Measurements from ENCODE around the gene KCNK18. TPM values are rescaled to one million over a fixed set of nuclear protein-coding genes. Genes with fewer than 3 reads are reported as not detected.
"Not testable (repeated sequence)": the region's sequence is repeated elsewhere in the genome, so short reads cannot be mapped to it uniquely, and the experiment has no call there.

KCNK18 gene
- polyA plus RNA-seq, 5 donors = not detected

DNA sequence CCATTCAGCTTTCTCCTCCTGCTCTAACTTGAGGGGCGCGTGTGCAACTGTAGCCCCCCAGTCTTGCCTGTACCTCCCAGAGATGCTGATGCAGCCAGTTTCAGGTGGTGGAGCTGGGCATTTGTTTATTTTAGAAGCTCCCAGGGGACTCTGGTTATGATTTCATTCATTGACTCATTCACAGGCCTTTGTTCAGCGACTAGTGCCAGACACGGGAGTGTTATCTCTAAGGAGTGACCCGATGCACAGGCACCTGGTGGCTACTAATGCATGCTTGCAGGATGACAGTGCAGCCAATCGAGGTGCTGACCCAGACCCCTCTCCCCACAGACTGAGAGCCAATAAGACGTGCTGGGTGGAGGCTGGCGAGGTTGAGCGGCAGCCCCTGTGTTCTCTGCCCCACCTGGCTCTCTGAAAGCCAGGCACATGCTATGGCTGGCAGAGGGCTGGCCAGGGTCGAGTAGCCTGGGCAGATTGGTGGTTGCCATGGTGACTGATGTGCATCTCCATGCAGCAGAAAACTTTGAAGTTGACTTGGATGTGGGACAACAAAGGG lies 23.9 kb downstream of the KCNK18 start:
- DNase-seq = no peak

- no peak for DNase-seq
Observed at GRCh38 chr10:117222552-117222951, 25.3 kb downstream of the KCNK18 start.

DNA sequence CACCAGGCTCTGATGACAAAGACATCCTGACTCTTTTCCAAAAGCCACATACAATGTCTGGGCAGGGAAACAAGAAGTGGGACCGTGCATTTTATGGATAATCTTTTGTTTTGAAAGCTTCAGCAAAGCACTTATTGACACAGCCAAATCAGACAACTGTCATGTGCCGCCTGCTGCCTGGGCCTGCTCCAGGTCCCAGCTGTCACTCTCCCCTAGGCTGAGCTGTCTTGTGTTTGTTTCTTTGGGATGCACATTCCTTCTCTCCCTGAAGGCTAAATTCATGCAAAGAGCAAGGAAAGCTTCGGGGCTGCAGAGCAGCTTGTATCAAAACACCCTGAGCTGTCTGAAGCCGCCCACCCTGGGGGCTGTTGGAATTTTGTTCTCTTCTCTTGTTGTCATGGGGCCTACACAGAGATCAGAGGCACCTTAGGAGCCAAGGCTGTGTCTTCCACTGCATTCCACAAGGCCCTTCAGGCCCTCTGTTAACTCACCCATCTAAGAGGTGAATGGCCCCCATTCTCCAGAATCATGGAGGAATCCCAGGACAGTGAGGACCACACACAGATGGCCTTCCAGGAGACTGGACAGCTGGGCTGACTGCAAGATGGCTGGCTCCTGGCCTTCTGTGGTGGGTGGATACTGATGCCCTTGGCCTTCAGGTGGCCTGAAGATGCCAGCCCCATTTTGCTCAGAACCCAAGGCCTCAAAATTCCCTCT lies 25.8 kb downstream of the KCNK18 start:
- no peak for DNase-seq

- no peak for DNase-seq
Observed at GRCh38 chr10:117223693-117224430, 26.6 kb downstream of the KCNK18 start.

- DNase-seq = no peak
Observed at GRCh38 chr10:117224881-117225280, 27.6 kb downstream of the KCNK18 start.

DNA sequence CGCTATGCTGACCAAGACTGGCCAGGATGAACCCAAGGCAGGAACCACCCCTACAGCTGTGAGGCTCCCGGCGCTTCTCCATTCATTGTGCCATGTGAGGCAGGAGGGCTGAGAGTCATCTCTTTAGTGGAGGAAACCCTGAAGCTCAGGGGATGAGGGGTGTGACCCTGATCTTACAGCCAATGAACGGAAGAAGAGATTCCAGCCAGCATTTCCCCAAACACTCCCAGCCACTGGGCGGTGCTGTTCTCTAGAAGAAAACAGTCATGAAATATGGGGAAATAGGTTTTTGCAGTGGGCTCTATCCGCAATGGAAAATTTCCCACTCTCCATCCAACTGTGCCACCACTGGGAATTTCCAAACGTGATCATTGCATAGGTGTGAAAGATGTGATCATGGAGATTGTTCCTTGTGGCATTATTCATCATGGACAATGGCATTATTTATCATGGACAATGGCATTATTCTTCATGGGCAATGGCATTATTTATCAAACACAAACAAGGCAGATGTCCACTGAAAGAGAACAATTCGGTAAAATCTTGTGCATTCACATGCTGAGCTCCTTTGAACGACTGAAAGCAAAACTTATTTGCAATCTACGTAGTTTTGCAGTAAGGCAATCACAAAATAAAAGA lies 29.6 kb downstream of the KCNK18 start:
- DNase-seq = no peak

GRCh38 chr10:117228210-117228609 lies 30.9 kb downstream of the KCNK18 start:
- no peak for DNase-seq

DNA sequence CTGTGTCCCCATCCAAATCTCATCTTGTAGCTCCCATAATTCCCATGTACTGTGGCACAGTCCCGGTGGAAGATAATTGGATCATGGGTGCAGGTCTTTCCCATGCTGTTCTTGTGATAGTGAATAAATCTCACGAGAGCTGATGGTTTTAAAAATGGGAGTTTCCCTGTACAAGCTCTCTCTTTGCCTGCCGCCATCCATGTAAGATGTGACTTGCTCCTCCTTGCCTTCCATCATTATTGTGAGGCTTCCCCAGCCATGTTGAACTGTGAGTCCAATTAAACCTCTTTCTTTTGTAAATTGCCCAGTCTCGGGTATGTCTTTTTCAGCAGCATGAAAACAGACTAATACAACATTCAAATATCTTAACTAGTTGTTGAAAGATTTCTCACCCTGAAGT lies 32.8 kb downstream of the KCNK18 start:
- not testable (repeated sequence) for DNase-seq

GRCh38 chr10:117237401-117237991 lies 40.2 kb downstream of the KCNK18 start:
- DNase-seq = no peak

GRCh38 chr10:117239051-117239450 lies 41.8 kb downstream of the KCNK18 start:
- no peak for DNase-seq

DNA sequence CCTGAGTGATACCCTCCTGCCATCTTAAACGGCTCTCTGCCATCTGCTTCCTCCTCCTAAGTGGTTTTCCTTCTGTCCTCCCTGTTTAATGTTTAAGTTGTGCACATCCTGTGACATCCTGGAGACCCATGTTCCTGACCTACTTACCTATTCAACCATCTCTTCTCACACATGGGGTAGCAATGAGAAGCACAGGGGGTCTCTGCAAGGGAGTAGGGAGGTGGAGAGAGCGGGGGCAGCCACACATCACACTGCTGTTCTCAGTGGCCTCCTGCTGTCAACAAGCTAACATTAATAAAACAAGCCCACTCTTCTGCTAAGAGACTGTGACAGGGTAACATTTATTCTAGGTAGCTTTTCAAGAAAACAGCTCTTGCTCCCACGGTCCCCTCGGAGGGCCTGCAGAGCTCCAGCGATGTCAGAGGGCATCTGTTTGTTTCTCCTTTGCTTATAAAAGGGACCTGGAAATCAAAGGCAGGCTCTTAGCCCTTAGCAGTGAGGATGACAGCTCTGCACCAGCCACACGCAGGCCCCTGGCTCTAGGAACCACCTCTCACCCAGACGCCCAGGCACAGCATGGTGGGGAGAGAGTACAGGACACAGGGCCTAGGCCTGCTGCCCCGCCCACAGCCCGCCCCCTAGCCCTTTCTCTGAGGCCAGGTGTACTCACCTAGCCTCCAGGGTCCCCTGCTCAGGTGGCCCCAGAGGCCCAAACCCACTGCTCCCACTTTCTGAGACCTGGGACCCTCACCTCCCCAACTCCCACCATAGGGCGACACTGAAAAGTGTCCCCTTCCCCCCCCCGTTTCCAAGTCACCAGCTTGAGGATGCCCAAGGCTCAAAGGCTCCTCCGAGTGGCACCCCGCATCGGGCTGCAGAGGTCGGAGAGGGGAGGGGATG lies 42.7 kb downstream of the KCNK18 start:
- DNase-seq = no peak

DNA sequence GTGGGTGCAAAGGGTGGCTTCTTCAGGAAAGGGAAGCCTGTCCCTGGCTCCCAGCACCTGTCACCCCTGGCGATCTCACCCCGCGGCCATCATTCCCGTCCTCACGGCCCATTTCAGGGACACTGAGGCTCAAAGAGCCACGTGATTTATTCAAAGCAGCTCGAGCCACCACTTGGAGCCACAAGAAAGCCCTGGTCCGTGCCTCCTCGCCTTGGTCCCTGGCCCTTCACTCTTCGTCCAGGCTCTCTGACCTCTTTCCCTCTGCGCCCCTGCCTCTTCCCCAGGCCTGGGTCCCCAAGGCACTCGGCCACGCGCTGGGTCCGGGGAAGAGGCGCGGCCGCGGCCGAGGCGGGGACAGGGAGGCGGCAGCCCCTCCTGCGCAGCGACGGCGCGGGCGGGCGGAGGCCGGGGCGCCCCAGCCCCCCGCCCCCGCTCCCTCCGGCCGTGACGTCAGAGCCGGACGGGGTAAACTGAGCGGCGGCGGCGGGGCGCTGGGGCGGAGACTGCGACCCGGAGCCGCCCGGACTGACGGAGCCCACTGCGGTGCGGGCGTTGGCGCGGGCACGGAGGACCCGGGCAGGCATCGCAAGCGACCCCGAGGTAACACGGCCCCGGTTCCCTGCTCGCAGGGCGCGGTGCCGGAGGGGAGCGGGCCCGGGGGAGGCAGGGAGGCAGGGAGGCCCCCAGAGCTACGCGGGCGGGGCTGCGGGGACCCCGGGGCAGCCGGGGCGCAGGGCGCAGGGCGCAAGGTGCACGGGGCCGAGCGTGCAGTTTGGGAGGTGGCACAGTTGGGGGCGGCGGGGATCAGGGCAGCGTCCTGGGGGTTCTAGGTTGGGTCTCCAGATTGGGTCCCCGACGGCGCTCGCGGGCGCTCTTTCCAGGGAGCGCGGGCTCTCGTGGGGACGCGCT lies 43.6 kb downstream of the KCNK18 start, which contains the start of gene SLC18A2:
Gene SLC18A2 (plus strand): TSS at position 494 of the 909 bp plus-strand sequence. CDS start 580 bp downstream, outside the sequence.
- DNase-seq = no peak

DNA sequence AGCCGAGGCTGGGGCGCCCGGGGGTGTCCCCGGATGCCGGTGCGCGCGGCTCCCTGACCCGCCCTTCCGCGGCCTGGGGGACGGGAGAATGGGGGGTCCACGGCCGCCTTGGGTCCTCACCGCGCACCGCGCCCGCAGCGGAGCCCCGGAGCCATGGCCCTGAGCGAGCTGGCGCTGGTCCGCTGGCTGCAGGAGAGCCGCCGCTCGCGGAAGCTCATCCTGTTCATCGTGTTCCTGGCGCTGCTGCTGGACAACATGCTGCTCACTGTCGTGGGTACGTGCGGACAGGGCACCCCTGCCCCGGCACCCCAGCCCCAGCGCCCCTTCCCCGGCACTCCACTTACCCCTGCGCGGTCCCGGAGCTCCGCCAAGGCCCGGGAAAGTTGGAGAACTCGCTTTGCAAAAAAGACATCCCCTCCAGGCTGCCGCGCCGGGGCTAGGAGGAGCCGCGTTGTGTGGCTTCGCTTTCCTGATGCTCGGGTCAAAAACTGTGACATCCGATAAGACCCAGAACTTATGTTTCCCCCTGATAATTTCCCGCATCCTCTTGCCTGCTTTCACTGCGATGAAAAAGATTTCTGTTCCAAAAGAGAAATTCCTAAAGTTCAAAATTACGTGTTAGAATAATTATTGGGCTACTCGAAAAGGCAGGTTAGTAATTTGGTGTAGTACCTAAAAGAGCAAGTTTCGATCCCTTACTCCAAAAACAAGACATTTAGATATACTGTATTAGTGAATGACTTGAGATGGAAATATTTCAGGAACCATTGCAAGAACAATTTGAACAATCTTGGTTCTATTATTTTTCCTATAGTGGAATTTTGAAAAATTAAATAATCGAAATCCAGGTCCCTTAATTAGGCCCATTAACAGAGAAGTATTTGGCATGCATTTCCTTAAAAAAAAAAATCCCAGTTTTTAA lies 44.5 kb downstream of the KCNK18 start:
- no peak for DNase-seq

DNA sequence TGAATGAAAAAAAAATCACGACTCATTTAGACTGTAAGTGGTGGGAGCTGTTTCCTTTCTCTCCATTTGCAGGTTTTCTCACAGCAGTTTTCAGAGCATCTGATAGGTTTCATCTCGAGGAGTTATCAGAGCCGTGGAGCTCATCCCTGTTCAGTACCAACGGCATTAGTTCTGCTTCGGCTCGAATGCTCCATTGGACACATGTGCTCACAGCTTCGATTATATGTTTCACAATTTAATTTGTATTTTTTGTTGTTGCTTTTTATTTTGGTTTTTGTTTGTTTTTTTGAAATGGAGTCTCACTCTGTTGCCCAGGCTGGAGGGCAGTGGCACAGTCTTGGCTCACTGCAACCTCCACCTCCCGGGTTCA lies 45.2 kb downstream of the KCNK18 start:
- DNase-seq = no peak

- DNase-seq = no peak
Observed at GRCh38 chr10:117246997-117247671, 49.8 kb downstream of the KCNK18 start.

DNA sequence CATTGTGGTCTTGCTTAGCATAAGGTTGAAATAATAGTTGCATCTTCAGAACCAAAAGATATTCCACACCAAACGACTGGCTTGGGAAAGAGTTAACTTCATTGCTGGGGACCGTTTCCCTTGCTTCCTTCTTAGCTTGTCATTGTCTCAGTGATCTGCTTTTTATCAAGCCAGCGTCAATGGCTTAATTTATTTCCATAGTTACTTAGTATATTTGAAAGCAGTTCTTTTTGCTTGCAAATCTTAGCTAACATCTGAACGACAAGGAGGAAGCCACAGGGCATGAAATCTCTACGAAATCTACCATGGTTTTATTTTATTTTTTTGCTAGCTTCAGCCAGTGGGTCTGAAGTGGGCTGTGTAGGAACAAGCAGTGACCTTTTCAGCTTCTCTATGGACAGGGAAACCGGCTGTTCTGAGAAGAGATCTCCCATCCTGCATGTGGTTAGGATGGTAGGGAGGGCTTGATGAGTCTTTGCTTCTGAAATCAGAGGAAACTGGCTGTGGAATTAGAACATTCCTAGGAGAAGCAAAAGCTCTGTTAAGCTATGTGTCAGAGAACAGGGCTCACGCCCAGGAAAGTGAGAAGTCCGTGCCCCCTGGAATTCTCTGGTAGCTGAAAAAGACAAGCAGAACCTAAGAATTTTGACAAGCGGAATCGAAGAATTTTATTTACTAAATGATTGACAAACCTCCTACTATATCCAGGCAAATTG lies 51.6 kb downstream of the KCNK18 start:
- no peak for DNase-seq

DNA sequence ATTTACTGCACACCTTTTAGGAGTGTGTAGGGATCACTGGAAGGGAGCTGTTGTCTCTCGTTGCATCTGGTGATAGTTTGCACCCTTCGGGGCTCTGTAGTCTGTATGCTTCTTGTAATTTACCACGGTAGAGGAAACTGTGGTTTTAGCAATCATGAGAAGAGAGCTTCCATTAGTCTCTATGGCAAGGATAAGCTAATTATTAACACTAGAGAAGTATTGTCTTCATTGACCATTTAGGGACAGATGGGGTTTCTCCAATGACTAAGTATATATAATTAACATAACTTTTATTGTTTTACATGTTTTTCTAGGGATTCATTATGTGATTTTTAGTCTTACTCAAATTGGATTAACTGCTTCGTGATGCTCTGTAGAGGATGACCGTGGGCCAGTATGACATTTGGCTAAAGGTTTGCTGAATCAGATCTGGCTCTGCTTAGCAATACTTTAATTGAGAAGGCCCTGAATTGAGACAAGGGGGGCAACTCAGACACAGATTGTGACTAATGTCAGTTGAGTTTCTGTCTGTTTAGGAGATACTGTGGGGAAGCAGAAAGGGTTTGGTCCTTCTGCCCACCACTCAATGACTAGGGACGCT lies 52.3 kb downstream of the KCNK18 start:
- DNase-seq = no peak

All from right lung (tissue), 5 donors.